Measurements from ENCODE around the gene PPIA.

PPIA gene

GRCh38 chr7:44796504-44797328 lies at the start of gene PPIA:
TSS of gene PPIA (plus strand) at chr7:44796681. CDS start at chr7:44796725, 44 bp downstream.
- peak; percentile 98 to 99 for DNase-seq

DNA sequence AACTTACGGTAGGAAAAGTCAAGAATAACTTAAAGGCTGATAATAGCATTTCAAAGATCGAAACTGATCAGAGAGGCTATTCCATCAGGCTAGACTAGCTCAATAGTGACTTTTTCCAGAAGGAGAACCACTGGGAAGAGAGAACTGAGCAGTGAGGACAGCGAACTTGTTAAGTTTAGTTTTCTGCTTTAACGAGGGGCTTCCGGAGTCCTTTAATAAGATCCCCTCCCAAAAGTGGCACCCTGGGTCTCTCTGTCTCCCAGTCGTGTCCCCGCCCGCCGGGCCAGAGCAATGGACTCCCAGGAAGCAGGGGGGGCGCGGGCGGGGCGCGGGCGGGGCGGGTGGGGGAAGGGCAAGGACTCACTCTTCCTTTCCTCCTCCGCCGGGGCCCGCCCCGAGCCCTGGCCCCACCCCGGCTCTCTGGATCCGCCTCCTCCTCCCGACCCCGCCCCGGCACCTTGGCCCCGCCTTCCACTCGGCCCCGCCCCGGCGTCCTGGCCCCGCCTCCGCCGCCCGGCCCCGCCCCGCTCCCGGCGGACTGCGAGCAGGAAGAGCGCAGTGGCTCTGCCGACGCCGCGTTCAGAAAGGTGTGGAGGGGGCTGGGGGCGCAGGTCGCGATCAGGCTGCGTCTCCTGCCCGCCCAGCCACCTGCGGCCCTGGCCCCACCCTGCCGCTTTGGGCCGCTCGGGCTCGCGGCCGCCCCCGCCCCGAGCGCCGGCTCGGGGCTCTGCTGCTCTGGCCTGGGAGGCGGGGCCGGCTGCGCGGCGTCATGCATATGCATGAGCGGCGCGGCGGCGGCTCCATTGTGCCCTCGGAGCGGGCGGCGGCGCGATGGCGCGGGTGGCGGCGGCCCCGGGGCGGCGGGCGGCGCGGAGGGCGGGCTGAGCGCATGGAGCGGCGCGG lies 48.2 kb upstream of the PPIA start, which contains the start of gene ZMIZ2:
Gene ZMIZ2, plus strand, starts transcription at position 803 of the 903 bp plus-strand sequence. CDS start 7,403 bp downstream, outside the sequence.
- peak; percentile 90 to 93 for DNase-seq

GRCh38 chr7:44748948-44749731 lies 47.3 kb upstream of the PPIA start:
- peak in 1 of 2 donors; percentile 15 for DNase-seq

DNA sequence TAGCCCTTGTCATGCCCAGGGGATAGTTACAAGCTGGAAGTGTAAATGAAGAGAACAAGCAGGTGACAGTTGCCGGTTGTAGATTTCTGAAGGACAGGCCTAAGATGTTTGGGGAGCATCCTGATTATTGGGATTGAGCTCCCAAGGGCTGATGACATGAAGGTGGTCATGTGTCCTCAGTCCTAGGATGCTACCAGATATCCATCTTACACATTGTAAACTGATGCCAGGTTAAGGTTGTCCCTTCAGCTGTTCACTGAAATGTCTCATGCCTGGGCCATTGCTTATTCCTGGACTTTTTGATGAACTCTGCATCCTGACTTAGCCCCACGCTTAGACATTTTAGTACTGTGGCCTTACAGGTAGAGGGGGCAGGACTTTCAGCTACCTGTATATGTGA lies 46.5 kb upstream of the PPIA start:
- no peak for DNase-seq

- no peak for DNase-seq
Observed at GRCh38 chr7:44750424-44750823, 46.1 kb upstream of the PPIA start.

GRCh38 chr7:44750921-44751571 lies 45.4 kb upstream of the PPIA start:
- DNase-seq: peak; percentile 74 to 79

GRCh38 chr7:44752822-44753221 lies 43.7 kb upstream of the PPIA start:
- no peak for DNase-seq

GRCh38 chr7:44754802-44755697 lies 41.4 kb upstream of the PPIA start:
- no peak for DNase-seq

DNA sequence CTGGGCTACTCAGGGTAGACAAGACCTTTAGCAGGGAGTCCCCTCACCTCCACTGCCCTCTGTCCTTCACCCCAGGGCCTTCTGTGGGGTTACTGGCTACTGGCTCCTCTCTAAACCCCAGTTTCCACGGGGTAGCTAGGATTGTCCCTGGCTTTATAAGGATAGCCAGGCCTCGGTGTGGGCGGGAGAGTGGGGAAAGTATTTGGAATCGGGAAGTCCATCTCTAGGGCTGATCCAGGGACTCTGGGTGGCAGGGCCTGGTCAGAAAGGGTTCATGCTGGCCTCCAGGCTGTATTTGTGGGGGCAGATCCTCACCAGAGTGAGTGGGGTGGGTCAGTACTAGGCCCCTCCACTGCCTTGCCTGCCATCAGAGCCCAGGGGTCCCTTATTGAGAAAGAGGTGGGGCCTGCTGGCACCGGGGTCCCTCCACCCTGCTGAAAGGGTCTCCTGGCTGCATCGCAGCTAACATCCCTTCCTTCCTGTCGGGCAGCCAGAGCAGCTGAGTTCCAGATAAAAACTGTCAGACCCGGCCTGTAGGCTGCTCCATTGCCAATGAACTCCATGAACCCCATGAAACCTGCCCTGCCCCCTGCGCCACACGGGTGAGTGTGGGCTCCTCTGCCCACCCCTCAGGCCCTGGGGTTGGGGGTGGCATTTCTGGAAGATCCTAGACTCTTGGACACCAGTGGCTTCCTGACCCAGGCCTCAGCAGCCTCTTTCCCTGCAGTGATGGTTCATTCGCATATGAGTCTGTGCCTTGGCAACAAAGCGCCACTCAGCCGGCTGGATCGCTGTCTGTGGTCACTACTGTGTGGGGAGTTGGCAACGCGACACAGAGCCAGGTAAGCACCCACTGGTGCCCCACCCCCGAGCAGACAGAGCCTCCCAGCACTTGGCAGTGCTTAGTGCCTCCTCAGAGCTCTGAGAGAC lies 40.5 kb upstream of the PPIA start:
- DNase-seq: no peak

DNA sequence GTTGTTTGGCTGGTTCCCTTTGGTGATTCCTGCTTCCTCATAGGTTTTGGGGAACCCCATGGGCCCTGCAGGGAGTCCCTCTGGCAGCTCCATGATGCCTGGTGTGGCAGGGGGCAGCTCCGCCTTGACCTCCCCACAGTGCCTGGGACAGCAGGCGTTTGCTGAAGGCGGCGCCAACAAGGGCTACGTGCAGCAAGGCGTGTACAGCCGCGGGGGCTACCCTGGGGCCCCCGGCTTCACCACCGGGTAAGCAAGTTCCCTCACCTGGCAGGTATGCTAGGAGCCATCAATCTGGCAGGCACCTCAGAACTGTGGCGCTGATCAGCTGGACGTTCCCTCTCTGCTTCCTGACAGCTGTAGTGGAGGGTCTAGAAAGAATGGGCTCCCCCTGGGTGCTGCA lies 39.6 kb upstream of the PPIA start:
- DNase-seq: no peak

- DNase-seq: no peak
Observed at GRCh38 chr7:44757311-44757710, 39.2 kb upstream of the PPIA start.

DNA sequence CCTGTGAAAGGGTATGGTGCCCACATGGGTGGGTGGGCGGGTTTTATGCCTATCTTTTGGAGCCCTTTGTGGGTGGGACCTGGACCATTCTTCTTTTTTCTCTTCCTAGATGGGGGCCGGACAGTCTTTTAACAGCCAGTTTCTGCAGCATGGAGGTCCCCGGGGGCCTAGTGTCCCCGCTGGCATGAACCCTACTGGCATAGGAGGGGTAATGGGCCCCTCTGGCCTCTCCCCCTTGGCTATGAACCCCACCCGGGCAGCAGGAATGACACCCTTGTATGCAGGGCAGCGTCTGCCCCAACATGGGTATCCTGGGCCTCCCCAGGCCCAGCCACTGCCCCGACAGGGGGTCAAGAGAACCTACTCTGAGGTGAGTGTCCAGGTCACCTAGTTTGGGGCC lies 38.7 kb upstream of the PPIA start:
- no peak for DNase-seq

GRCh38 chr7:44759246-44759645 lies 37.2 kb upstream of the PPIA start:
- no peak for DNase-seq

DNA sequence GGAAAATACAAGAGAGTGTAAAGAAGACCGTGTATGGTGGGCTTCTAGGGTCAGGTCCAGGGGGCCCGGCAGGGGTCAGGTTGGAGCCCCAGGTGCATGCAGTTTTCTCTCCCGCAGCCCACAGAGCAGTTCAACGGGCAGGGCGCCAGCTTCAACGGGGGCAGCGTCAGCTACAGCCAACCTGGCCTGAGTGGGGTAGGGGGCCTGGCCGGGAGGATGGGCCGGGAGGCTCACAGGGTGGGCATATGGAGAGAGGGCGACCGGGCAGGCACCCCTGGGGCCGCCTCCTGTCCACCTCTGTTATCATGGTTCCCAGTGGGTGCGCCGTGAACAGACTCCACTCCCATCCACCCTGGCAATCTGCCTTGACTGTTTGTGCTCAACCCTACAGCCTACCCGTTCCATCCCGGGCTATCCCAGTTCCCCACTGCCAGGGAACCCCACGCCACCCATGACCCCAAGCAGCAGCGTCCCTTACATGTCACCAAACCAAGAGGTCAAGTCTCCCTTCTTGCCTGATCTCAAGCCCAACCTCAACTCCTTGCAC lies 36.4 kb upstream of the PPIA start:
- no peak for DNase-seq

GRCh38 chr7:44761207-44762161 lies 35.0 kb upstream of the PPIA start:
- DNase-seq: no peak

DNA sequence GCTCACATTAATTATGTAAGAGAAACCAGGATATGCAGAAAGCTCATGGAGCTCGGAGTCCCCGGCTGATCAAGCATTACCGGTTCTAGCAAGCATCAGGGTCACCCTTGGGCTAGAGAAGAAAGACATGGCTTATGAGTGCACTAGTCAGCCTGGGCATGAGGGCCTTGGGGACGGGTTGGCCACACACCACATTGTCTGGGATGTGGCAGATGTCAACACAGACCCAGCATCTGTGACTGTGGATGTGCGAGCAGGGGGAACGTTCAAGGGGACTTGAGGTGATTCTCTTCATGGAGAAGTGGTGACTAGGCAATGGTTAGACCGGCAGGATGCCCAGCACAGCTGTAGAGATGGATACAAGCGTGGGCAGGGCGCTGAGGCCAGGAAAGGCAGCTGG lies 34.2 kb upstream of the PPIA start:
- no peak for DNase-seq

GRCh38 chr7:44762726-44763522 lies 33.6 kb upstream of the PPIA start:
- DNase-seq: no peak

- no peak for DNase-seq
Observed at GRCh38 chr7:44764081-44764480, 32.4 kb upstream of the PPIA start.

Data from CD4-positive, alpha-beta T cell treated with Interferon alpha-2 for 1 hour (primary cell).